IMR-90 (cell line): ENCODE data around the gene STAT4. TPM values are rescaled to one million over a fixed set of nuclear protein-coding genes. Genes with fewer than 3 reads are reported as not detected.

Experiments
- ATAC-seq: fragments of 200-7000 bp; cut with Tn5 transposase; 2 replicates; pipeline ENCODE4 v1.9.1; 2020; ENCODE audit warnings: low read depth, mild to moderate bottlenecking, moderate library complexity
- BruUV-seq: library from RNA; stranded (reverse); fragments of 400-500 nt; replicated peaks from 2 replicates; lab custom pipeline; 2021; lab: Mats Ljungman, UMichigan
- CTCF ChIA-PET: fragments of 300-600 bp; formaldehyde crosslinking; extraction: SDS; loops from one replicate; lab custom pipeline; 2021; ENCODE audit warnings: antibody characterized with exemption; lab: Yijun Ruan, JAX
- POLR2A ChIA-PET: fragments of 300-600 bp; sonication (Branson Sonifier 250); formaldehyde crosslinking; loops from one replicate; lab custom pipeline; 2022; ENCODE audit warnings: antibody characterized with exemption; ENCODE audit not compliant: unreplicated experiment; lab: Charles Lee
- DNase-seq: peaks from one replicate; pipeline ENCODE4 v3.0.0; 2013
- H2AFZ ChIP-seq: replicated peaks from 2 replicates; pipeline ENCODE3; 2013; ENCODE audit warnings: low read length, mild to moderate bottlenecking; ENCODE audit not compliant: poor library complexity
- H2AK5ac ChIP-seq: 2 replicates; pipeline ENCODE4 v1.6.1; 2013; ENCODE audit warnings: low read depth, low read length, inconsistent platforms
- H2AK9ac ChIP-seq: replicated peaks from 2 replicates; pipeline ENCODE3; 2013; ENCODE audit warnings: mild to moderate bottlenecking, low read depth, low read length, moderate library complexity; ENCODE audit not compliant: poor library complexity
- H2BK120ac ChIP-seq: 2 replicates; pipeline ENCODE4 v1.6.1; 2013; ENCODE audit warnings: low read depth, low read length, inconsistent platforms
- H2BK15ac ChIP-seq: 3 replicates; pipeline ENCODE4 v1.6.1; 2013; ENCODE audit warnings: low read depth, low read length, inconsistent platforms
- H2BK20ac ChIP-seq: 2 replicates; pipeline ENCODE4 v1.6.1; 2013; ENCODE audit warnings: low read depth, mild to moderate bottlenecking, inconsistent platforms, low read length, moderate library complexity
- H2BK5ac ChIP-seq: 2 replicates; pipeline ENCODE4 v1.6.1; 2013; ENCODE audit warnings: mild to moderate bottlenecking, low read depth, low read length, inconsistent platforms; ENCODE audit not compliant: poor library complexity, severe bottlenecking
- H3K14ac ChIP-seq: replicated peaks from 2 replicates; pipeline ENCODE4 v1.6.1; 2013; ENCODE audit warnings: low read depth, low read length, inconsistent platforms
- H3K18ac ChIP-seq: 2 replicates; pipeline ENCODE4 v1.6.1; 2013; ENCODE audit warnings: low read depth, low read length, control low read depth
- H3K23ac ChIP-seq: 2 replicates; pipeline ENCODE4 v1.6.1; 2013; ENCODE audit warnings: low read depth, low read length, inconsistent platforms
- H3K27ac ChIP-seq: 2 replicates; pipeline ENCODE4 v1.5.1; 2013; ENCODE audit warnings: mild to moderate bottlenecking, control low read depth, low read length; ENCODE audit not compliant: insufficient read depth
- H3K27me3 ChIP-seq: 2 replicates; pipeline ENCODE4 v1.6.1; 2013; ENCODE audit warnings: low read length; ENCODE audit not compliant: control insufficient read depth, insufficient read depth
- H3K36me3 ChIP-seq: 2 replicates; pipeline ENCODE4 v1.6.1; 2013; ENCODE audit warnings: low read length, mixed read lengths; ENCODE audit not compliant: control insufficient read depth, insufficient read depth
- H3K4ac ChIP-seq: 2 replicates; pipeline ENCODE4 v1.6.1; 2013; ENCODE audit warnings: low read depth, low read length, inconsistent platforms
- H3K4me1 ChIP-seq: 2 replicates; pipeline ENCODE4 v1.6.1; 2013; ENCODE audit warnings: low read length, mixed read lengths; ENCODE audit not compliant: control insufficient read depth, insufficient read depth
- H3K4me2 ChIP-seq: 2 replicates; pipeline ENCODE4 v1.6.1; 2013; ENCODE audit warnings: low read depth, mild to moderate bottlenecking, control low read depth, low read length, moderate library complexity
- H3K4me3 ChIP-seq: 2 replicates; pipeline ENCODE4 v1.5.1; 2013; ENCODE audit warnings: low read depth, mild to moderate bottlenecking, control low read depth, low read length, moderate library complexity; ENCODE audit not compliant: insufficient read depth
- H3K56ac ChIP-seq: 2 replicates; pipeline ENCODE4 v1.6.1; 2013; ENCODE audit warnings: low read length, inconsistent platforms; ENCODE audit not compliant: insufficient read depth; ENCODE audit errors: extremely low read depth
- H3K79me1 ChIP-seq, 2 experiments: 2 replicates each; pipeline ENCODE4 v1.6.1; 2013; ENCODE audit warnings: low read length in 2 of 2, inconsistent platforms in 1 of 2, low read depth in 1 of 2
- H3K9ac ChIP-seq: 2 replicates; pipeline ENCODE4 v1.6.1; 2013; ENCODE audit warnings: low read depth, low read length, control low read depth
- H3K9me1 ChIP-seq: 2 replicates; pipeline ENCODE4 v1.6.1; 2013; ENCODE audit warnings: low read length, inconsistent platforms; ENCODE audit not compliant: insufficient read depth
- H3K9me3 ChIP-seq: 2 replicates; pipeline ENCODE4 v1.6.1; 2013; ENCODE audit warnings: low read length; ENCODE audit not compliant: control insufficient read depth, insufficient read depth
- H4K20me1 ChIP-seq: 2 replicates; pipeline ENCODE4 v1.6.1; 2013; ENCODE audit warnings: low read length, inconsistent platforms; ENCODE audit not compliant: insufficient read depth
- H4K5ac ChIP-seq: 2 replicates; pipeline ENCODE4 v1.6.1; 2013; ENCODE audit warnings: mild to moderate bottlenecking, low read depth, low read length, control low read depth
- H4K8ac ChIP-seq, 2 experiments: 2 replicates each; pipeline ENCODE4 v1.6.1; 2013; ENCODE audit warnings: low read depth in 2 of 2, low read length in 2 of 2, control low read depth in 1 of 2, inconsistent platforms in 1 of 2
- H4K91ac ChIP-seq: 2 replicates; pipeline ENCODE4 v1.6.1; 2013; ENCODE audit warnings: low read depth, low read length, inconsistent platforms; ENCODE audit not compliant: insufficient read depth
- CHD1 ChIP-seq: IDR thresholded peaks from 2 replicates; pipeline ENCODE4 v1.6.1; 2012; ENCODE audit warnings: low read depth, low read length, improper control_type of control experiment
- POLR2A ChIP-seq: IDR thresholded peaks from 2 replicates; pipeline ENCODE4 v1.6.1; 2012; ENCODE audit warnings: mild to moderate bottlenecking, low read depth, low read length
- RAD21 ChIP-seq: IDR thresholded peaks from 2 replicates; pipeline ENCODE4 v1.6.1; 2012; ENCODE audit warnings: low read length, improper control_type of control experiment
- WGBS, 2 experiments: methylation state at CpG; one replicate each; pipeline versions ENCODE4 v1.1.5 to v1.1.7; 2013; ENCODE audit warnings: missing lambda C conversion rate in 2 of 2; ENCODE audit not compliant: insufficient read length in 1 of 2; ENCODE audit errors: extremely low coverage in 2 of 2; 5-methylcytosine and 5-hydroxymethylcytosine counted together
- dilution Hi-C: fragments of 300-500 bp; cut with HindIII; formaldehyde crosslinking; loops from one replicate; pipeline ENCODE4 v1.14.3; 2018; ENCODE audit warnings: low sequenced_read_pairs; ENCODE audit not compliant: unreplicated experiment
- in situ Hi-C: fragments of 300-500 bp; cut with MboI; formaldehyde crosslinking; loops from 3 replicates; pipeline ENCODE4 v1.14.3; 2019; ENCODE audit warnings: low sequenced_read_pairs, inconsistent platforms, mixed read lengths
- intact Hi-C: fragments of 100-400 bp; cut with micrococcal nuclease; formaldehyde crosslinking; loops from 2 replicates; pipeline ENCODE4 v1.10.0; 2022
- polyA plus RNA-seq, 3 experiments: library from polyadenylated mRNA; depleted of rRNA; stranded (reverse); fragments of >200 nt; gene quantifications; 2 replicates each; pipeline ENCODE4 v1.2.3, GENCODE V29; 2012; ENCODE audit warnings: low replicate concordance in 1 of 3
- total RNA-seq: library from RNA; depleted of rRNA; stranded (reverse); fragments of >200 nt; gene quantifications from 2 replicates; pipeline ENCODE4 v1.2.3, GENCODE V29; 2012

The STAT4 gene
- total and polyA plus RNA-seq, 2 of the 4 experiments (the other 2 are of a cell fraction), result 0.36 to 0.48 TPM

DNA sequence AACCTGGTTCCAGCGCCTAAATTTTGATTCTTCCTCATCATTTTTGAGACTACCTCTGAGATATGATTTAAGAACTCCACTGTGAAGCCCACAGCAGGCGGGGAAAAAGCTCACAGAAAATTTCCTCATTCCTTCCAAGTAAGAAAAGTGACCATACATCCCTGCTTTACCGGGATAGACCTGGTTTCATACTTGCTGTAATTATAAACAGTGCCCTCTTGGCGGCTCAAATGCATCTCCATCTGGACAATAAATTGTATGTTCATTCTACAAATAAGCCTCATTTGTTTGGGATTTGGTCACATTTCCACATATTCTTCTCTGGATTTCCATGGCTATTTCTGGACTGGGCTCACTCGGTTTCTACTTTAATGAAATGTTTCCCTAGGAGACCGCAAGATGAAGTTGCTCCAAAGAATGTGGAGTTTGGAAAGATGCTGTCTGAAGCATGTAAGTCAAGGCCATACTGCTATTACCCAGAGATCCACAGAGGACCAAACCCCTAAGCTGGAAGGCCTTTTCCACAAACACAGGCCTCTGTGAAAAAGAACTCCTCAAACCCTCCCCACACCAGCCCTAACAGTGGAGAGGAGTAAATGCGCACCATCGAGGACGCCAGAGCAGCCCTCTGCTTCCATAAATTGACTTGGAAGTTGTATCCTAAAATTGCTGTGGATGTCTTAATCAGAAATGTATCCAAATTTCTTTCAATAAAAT lies 150.7 kb downstream of the STAT4 start:
- no peak overlapping the region for H3K4me3 ChIP-seq
- no peak overlapping the region for H2AFZ ChIP-seq
- no peaks in the 10 kb centered on the region for H3K4me1 ChIP-seq
- H2BK15ac ChIP-seq, result no peak overlapping the region
- ChIA-PET POLR2A (interaction anchor here (0.5 kb wide), 1 partner anchor 134 kb away, joined by 4 read pairs; no protein-coding TSS in a partner anchor), CTCF (no interaction called here)
- in situ Hi-C loops (no loop called here), intact Hi-C loops (loop anchor here (5.0 kb wide), 1 partner anchor 33 kb away; no protein-coding TSS in a partner anchor), dilution Hi-C loops (no loop called here)
- TF ChIP-seq POLR2A, result no peak
- TF ChIP-seq RAD21, result no peak
- no peak for TF ChIP-seq CHD1
- H3K4me2 ChIP-seq, result no peak overlapping the region
- H3K56ac ChIP-seq, result no peak overlapping the region
- H3K18ac ChIP-seq, result no peak overlapping the region
- no peaks in the 10 kb centered on the region for H3K27me3 ChIP-seq
- WGBS, 2 experiments, result 71% methylated on average over 1 of the region's 9 CpGs; no CpG with 5 or more reads in 1 of the 2 experiments
- 0 out of 2 replicates have a peak, but pooled peaks cover 4% of the 10 kb centered on the region for H4K20me1 ChIP-seq
- no peak overlapping the region for H2BK20ac ChIP-seq
- no peak overlapping the region for H2BK5ac ChIP-seq
- peaks cover 58% of the 10 kb centered on the region for H3K36me3 ChIP-seq
- no peak overlapping the region for H2BK120ac ChIP-seq
- H3K9ac ChIP-seq, result no peak overlapping the region
- BruUV-seq, result no TSS peak
- H3K9me3 ChIP-seq, result no peaks in the 10 kb centered on the region
- H3K4ac ChIP-seq, result no peak overlapping the region
- H3K79me1 ChIP-seq, result peaks cover 5 to 25% of the 10 kb centered on the region in 2 experiments; a peak in 3 of 4 replicates
- DNase-seq, result no peak
- no peak overlapping the region for H4K8ac ChIP-seq
- H4K5ac ChIP-seq, result no peak overlapping the region
- H3K9me1 ChIP-seq, result peaks cover 2% of the 10 kb centered on the region; the same call in 1 of the 2 replicates
- H3K14ac ChIP-seq, result no peak overlapping the region
- no peak overlapping the region for H2AK5ac ChIP-seq
- H4K91ac ChIP-seq, result no peak overlapping the region
- ATAC-seq, result no peak
- no peak overlapping the region for H3K23ac ChIP-seq
- H3K27ac ChIP-seq, result no peak overlapping the region
- H2AK9ac ChIP-seq, result no peak overlapping the region
